ENCODE data around the gene PAM. TPM values are rescaled to one million over a fixed set of nuclear protein-coding genes. Genes with fewer than 3 reads are reported as not detected.
"Not testable (repeated sequence)": the region's sequence is repeated elsewhere in the genome, so short reads cannot be mapped to it uniquely, and the experiment has no call there.

The PAM gene
- total RNA-seq, 2 experiments from 2014 or later: 45.8 to 46.2 TPM

- H3K4me3 Mint-ChIP-seq: no peak overlapping the region
- H3K27me3 Mint-ChIP-seq: peaks cover 5% of the 10 kb centered on the region
- CTCF ChIA-PET: no interaction called here
- H3K4me1 Mint-ChIP-seq: no peaks in the 10 kb centered on the region
- H3K27ac Mint-ChIP-seq: no peak overlapping the region
- no peaks in the 10 kb centered on the region for H3K9me3 Mint-ChIP-seq
- POLR2A ChIA-PET: no interaction called here
- no peaks in the 10 kb centered on the region for H3K36me3 Mint-ChIP-seq (ENCODE audit: low read depth)
- no peak for DNase-seq
Measured at GRCh38 chr5:102737805-102738469, 17.2 kb upstream of the PAM start.

GRCh38 chr5:102740515-102740914, 14.6 kb upstream of the PAM start:
- Mint-ChIP-seq H3K9me3 (no peaks in the 10 kb centered on the region), H3K4me3 (no peak overlapping the region), H3K27me3 (peaks cover 2% of the 10 kb centered on the region), H3K36me3 (ENCODE audit: low read depth) (no peaks in the 10 kb centered on the region), H3K27ac (no peak overlapping the region), H3K4me1 (no peaks in the 10 kb centered on the region)
- ChIA-PET POLR2A (no interaction called here), CTCF (no interaction called here)
- no peak for DNase-seq

GRCh38 chr5:102742215-102742614, 12.9 kb upstream of the PAM start:
- POLR2A ChIA-PET: no interaction called here
- no peak for DNase-seq
- no peaks in the 10 kb centered on the region for H3K27me3 Mint-ChIP-seq
- no peak overlapping the region for H3K27ac Mint-ChIP-seq
- H3K4me1 Mint-ChIP-seq: peaks cover 1% of the 10 kb centered on the region
- H3K9me3 Mint-ChIP-seq: no peaks in the 10 kb centered on the region
- H3K36me3 Mint-ChIP-seq (ENCODE audit: low read depth): no peaks in the 10 kb centered on the region
- H3K4me3 Mint-ChIP-seq: no peak overlapping the region
- CTCF ChIA-PET: no interaction called here

GRCh38 chr5:102743900-102744299, 11.2 kb upstream of the PAM start:
- POLR2A ChIA-PET: no interaction called here
- H3K27me3 Mint-ChIP-seq: no peaks in the 10 kb centered on the region
- H3K27ac Mint-ChIP-seq: no peak overlapping the region

GRCh38 chr5:102747386-102748166, 7.5 kb upstream of the PAM start:
- no peaks in the 10 kb centered on the region for H3K36me3 Mint-ChIP-seq (ENCODE audit: low read depth)
- no peaks in the 10 kb centered on the region for H3K9me3 Mint-ChIP-seq
- no peak overlapping the region for H3K27ac Mint-ChIP-seq
- ChIA-PET CTCF (interaction anchor here (0.7 to 1.8 kb wide), 3 partner anchors 14 to 372 kb away, joined by 3 to 5 read pairs (median 4); partner anchors contain the start of genes GIN1 and PPIP5K2), POLR2A (no interaction called here)
- H3K4me3 Mint-ChIP-seq: no peak overlapping the region
- no peak for DNase-seq
- peaks cover 6% of the 10 kb centered on the region for H3K4me1 Mint-ChIP-seq
- no peaks in the 10 kb centered on the region for H3K27me3 Mint-ChIP-seq

More at GRCh38 chr5:102743900-102744299, 11.2 kb upstream of the PAM start:
- H3K4me1 Mint-ChIP-seq: peaks cover 6% of the 10 kb centered on the region
- no peaks in the 10 kb centered on the region for H3K9me3 Mint-ChIP-seq
- CTCF ChIA-PET: no interaction called here
- DNase-seq: no peak
- H3K4me3 Mint-ChIP-seq: no peak overlapping the region
- H3K36me3 Mint-ChIP-seq (ENCODE audit: low read depth): no peaks in the 10 kb centered on the region

GRCh38 chr5:102749416-102750030, 5.6 kb upstream of the PAM start:
- no peaks in the 10 kb centered on the region for H3K36me3 Mint-ChIP-seq (ENCODE audit: low read depth)
- ChIA-PET CTCF (no interaction called here), POLR2A (no interaction called here)
- peaks cover 13% of the 10 kb centered on the region for H3K27me3 Mint-ChIP-seq
- no peak overlapping the region for H3K4me3 Mint-ChIP-seq
- no peak overlapping the region for H3K27ac Mint-ChIP-seq
- no peaks in the 10 kb centered on the region for H3K9me3 Mint-ChIP-seq
- DNase-seq: no peak
- H3K4me1 Mint-ChIP-seq: peaks cover 16% of the 10 kb centered on the region

- DNase-seq: no peak
- ChIA-PET POLR2A (no interaction called here), CTCF (no interaction called here)
- peaks cover 17% of the 10 kb centered on the region for H3K4me1 Mint-ChIP-seq
- H3K4me3 Mint-ChIP-seq: no peak overlapping the region
- H3K36me3 Mint-ChIP-seq (ENCODE audit: low read depth): no peaks in the 10 kb centered on the region
- peaks cover 14% of the 10 kb centered on the region for H3K27me3 Mint-ChIP-seq
- H3K9me3 Mint-ChIP-seq: no peaks in the 10 kb centered on the region
- no peak overlapping the region for H3K27ac Mint-ChIP-seq
Measured at GRCh38 chr5:102750151-102750834, 4.8 kb upstream of the PAM start.

- not testable (repeated sequence) for H3K27ac Mint-ChIP-seq; DNase-seq; H3K9me3 Mint-ChIP-seq; H3K36me3 Mint-ChIP-seq (ENCODE audit: low read depth); H3K4me3 Mint-ChIP-seq
- H3K4me1 Mint-ChIP-seq: peaks cover 25% of the 10 kb centered on the region
- peaks cover 14% of the 10 kb centered on the region for H3K27me3 Mint-ChIP-seq
- ChIA-PET POLR2A (interaction anchor here (1.1 to 1.6 kb wide), 3 partner anchors 9 to 508 kb away, joined by 3 to 8 read pairs (median 4); partner anchors contain the start of genes GIN1 and PPIP5K2), CTCF (interaction anchor here (0.8 kb wide), 1 partner anchor 29 kb away, joined by 4 read pairs; no protein-coding TSS in a partner anchor)
Measured at GRCh38 chr5:102751903-102752376, 3.2 kb upstream of the PAM start.

- peaks cover 5% of the 10 kb centered on the region for H3K36me3 Mint-ChIP-seq (ENCODE audit: low read depth)
- DNase-seq: no peak
- H3K27me3 Mint-ChIP-seq: peaks cover 14% of the 10 kb centered on the region
- no peak overlapping the region for H3K27ac Mint-ChIP-seq
- ChIA-PET POLR2A (interaction anchor here (2.1 to 2.4 kb wide), 2 partner anchors 10 to 18 kb away, joined by 6 to 14 read pairs; no protein-coding TSS in a partner anchor), CTCF (interaction anchor here (1.2 kb wide), 1 partner anchor 39 kb away, joined by 3 read pairs; no protein-coding TSS in a partner anchor)
- no peaks in the 10 kb centered on the region for H3K9me3 Mint-ChIP-seq
- H3K4me1 Mint-ChIP-seq: peaks cover 28% of the 10 kb centered on the region
- peak overlapping the region; percentile 75 for H3K4me3 Mint-ChIP-seq
Measured at GRCh38 chr5:102753889-102754766, 977 bp upstream of the PAM start.

- Mint-ChIP-seq H3K4me1 (peaks cover 41% of the 10 kb centered on the region), H3K27me3 (peaks cover 14% of the 10 kb centered on the region)
Measured at GRCh38 chr5:102755686-102756371, 724 bp downstream of the PAM start.

GRCh38 chr5:102758576-102758975, 3.5 kb downstream of the PAM start:
- Mint-ChIP-seq H3K27me3 (peaks cover 8% of the 10 kb centered on the region), H3K4me3 (no peak overlapping the region), H3K9me3 (no peaks in the 10 kb centered on the region), H3K27ac (no peak overlapping the region), H3K4me1 (peaks cover 65% of the 10 kb centered on the region), H3K36me3 (ENCODE audit: low read depth) (peaks cover 5% of the 10 kb centered on the region)
- DNase-seq: no peak
- ChIA-PET POLR2A (interaction anchor here (1.2 kb wide), 1 partner anchor 361 kb away, joined by 6 read pairs; the partner anchor contains the start of gene GIN1), CTCF (no interaction called here)

More at GRCh38 chr5:102755686-102756371, 724 bp downstream of the PAM start:
- ChIA-PET POLR2A (interaction anchor here (1.1 to 2.4 kb wide), 6 partner anchors 8 to 503 kb away, joined by 3 to 19 read pairs (median 5); partner anchors contain the start of genes GIN1, MACIR and PPIP5K2), CTCF (interaction anchor here (0.8 to 1.5 kb wide), 5 partner anchors 25 to 384 kb away, joined by 3 to 8 read pairs (median 3); no protein-coding TSS in a partner anchor)
- Mint-ChIP-seq H3K36me3 (ENCODE audit: low read depth) (peaks cover 5% of the 10 kb centered on the region), H3K27ac (peak overlapping the region; percentile 77), H3K9me3 (no peaks in the 10 kb centered on the region), H3K4me3 (peak overlapping the region; percentile 79)
- peak; percentile 73 for DNase-seq
